K562 (cell line): ENCODE data around the gene CLPSL1. TPM values are rescaled to one million over a fixed set of nuclear protein-coding genes. Genes with fewer than 3 reads are reported as not detected.

Experiments
- ATAC-seq: fragments of 200-7000 bp; cut with Tn5 transposase; 3 replicates; pipeline ENCODE4 v1.9.1; 2020; ENCODE audit warnings: moderate library complexity
- BruUV-seq: library from RNA; stranded (reverse); fragments of 400-500 nt; replicated peaks from 2 replicates; lab custom pipeline; 2021; lab: Mats Ljungman, UMichigan
- CTCF ChIA-PET: fragments of 300-600 bp; formaldehyde crosslinking; extraction: SDS; loops from one replicate; lab custom pipeline; 2021; ENCODE audit warnings: low intra/inter-chr PET ratio; lab: Yijun Ruan, JAX
- POLR2A ChIA-PET: fragments of 300-600, 350-650 bp; sonication (Branson Sonifier 250); formaldehyde crosslinking; extraction: SDS; loops from one replicate; lab custom pipeline; 2021; ENCODE audit warnings: antibody characterized with exemption, inconsistent platforms; lab: Yijun Ruan, JAX
- DNase-seq, 4 experiments: peaks; one replicate each; pipeline versions ENCODE4 v3.0.0 to v3.0.0-alpha.2; 2011 to 2018; ENCODE audit warnings: low spot score in 3 of 4, mixed read lengths in 3 of 4; ENCODE audit errors: extremely low read depth in 1 of 4
- FAIRE-seq: peaks from 2 replicates; lab custom pipeline; 2011; peaks lifted over from hg19 to GRCh38; lab: Jason Lieb, UNC
- H2AFZ ChIP-seq: 2 replicates; pipeline ENCODE4 v1.6.0; 2011; ENCODE audit warnings: low read depth, low read length, control low read depth, inconsistent platforms
- H3K27ac ChIP-seq: fragments of 200-600 bp; 3 replicates; pipeline ENCODE4 v1.8.0; 2011; ENCODE audit warnings: low read depth, mild to moderate bottlenecking, control low read depth, inconsistent platforms, low read length, moderate library complexity, mixed read lengths; ENCODE audit errors: extremely low read depth
- H3K27me3 ChIP-seq, 2 experiments: fragments of 300-600 bp in 1 of 2; 2 replicates in 1 of 2; 3 replicates in 1 of 2; pipeline versions ENCODE4 v1.6.0 to v1.8.0; 2011; ENCODE audit warnings: inconsistent platforms in 2 of 2, low read length in 2 of 2, mild to moderate bottlenecking in 1 of 2, mixed read lengths in 1 of 2, moderate library complexity in 1 of 2; ENCODE audit not compliant: control insufficient read depth in 2 of 2, insufficient read depth in 2 of 2
- H3K36me3 ChIP-seq: fragments of 300-600 bp; 3 replicates; pipeline ENCODE4 v1.8.0; 2011; ENCODE audit warnings: mild to moderate bottlenecking, low read length, inconsistent platforms; ENCODE audit not compliant: control insufficient read depth, insufficient read depth
- H3K4me1 ChIP-seq, 2 experiments: fragments of 200-600 bp in 1 of 2; replicated peaks in 1 of 2; 2 replicates in 1 of 2; 3 replicates in 1 of 2; pipeline versions ENCODE4 v1.5.1 to v1.8.0; 2011; ENCODE audit warnings: inconsistent platforms in 2 of 2, low read length in 2 of 2, mild to moderate bottlenecking in 1 of 2, mixed read lengths in 1 of 2, moderate library complexity in 1 of 2; ENCODE audit not compliant: control insufficient read depth in 2 of 2, insufficient read depth in 2 of 2
- H3K4me2 ChIP-seq: 2 replicates; pipeline ENCODE4 v1.6.1; 2011; ENCODE audit warnings: low read length, control low read depth, inconsistent platforms, mixed read lengths; ENCODE audit not compliant: insufficient read depth
- H3K4me3 ChIP-seq: fragments of 200-600 bp; sonication (generic), shearing (Covaris generic); 2 replicates; pipeline ENCODE4 v1.5.1; 2016; ENCODE audit warnings: control low read depth, inconsistent platforms
- H3K79me2 ChIP-seq: fragments of 200-600 bp; 3 replicates; pipeline ENCODE4 v1.8.0; 2011; ENCODE audit warnings: low read length, inconsistent platforms; ENCODE audit not compliant: control insufficient read depth, insufficient read depth
- H3K9ac ChIP-seq, 2 experiments: 2 replicates each; pipeline versions ENCODE4 v1.6.0 to v1.6.1; 2011; ENCODE audit warnings: low read depth in 2 of 2, low read length in 2 of 2, control low read depth in 1 of 2, inconsistent platforms in 1 of 2, mild to moderate bottlenecking in 1 of 2, mixed read lengths in 1 of 2; ENCODE audit not compliant: insufficient read depth in 1 of 2
- H3K9me1 ChIP-seq: one replicate; pipeline ENCODE4 v1.6.0; 2011; ENCODE audit warnings: inconsistent platforms, mild to moderate bottlenecking, low read length, moderate library complexity; ENCODE audit not compliant: control insufficient read depth, insufficient read depth
- H3K9me3 ChIP-seq: replicated peaks from 2 replicates; pipeline ENCODE4 v1.5.1; 2011; ENCODE audit warnings: low read depth, low read length, inconsistent platforms; ENCODE audit not compliant: control insufficient read depth, insufficient read depth
- H4K20me1 ChIP-seq: replicated peaks from 2 replicates; pipeline ENCODE4 v1.6.1; 2011; ENCODE audit warnings: low read length, inconsistent platforms, mixed read lengths; ENCODE audit not compliant: control insufficient read depth, insufficient read depth
- CBX2 ChIP-seq: fragments of 200-600 bp; sonication (generic); IDR thresholded peaks from one replicate; pipeline ENCODE4 v1.6.1; 2012; ENCODE audit warnings: mild to moderate bottlenecking, low read length, inconsistent platforms; ENCODE audit not compliant: insufficient read depth, poor library complexity, severe bottlenecking
- CREBBP ChIP-seq: IDR thresholded peaks from one replicate; pipeline ENCODE4 v1.6.1; 2012; ENCODE audit warnings: low read depth, mild to moderate bottlenecking, control low read depth, inconsistent platforms, low read length
- ELF4 ChIP-seq: fragments of 450-650 bp; formaldehyde crosslinking; IDR thresholded peaks from 2 replicates; pipeline ENCODE4 v1.4.0; 2022; ENCODE audit warnings: missing genetic modification characterization
- KDM4B ChIP-seq, 2 experiments: fragments of 450-650 bp in 1 of 2; sonication (generic) in 1 of 2; IDR thresholded peaks; 2 replicates each; pipeline ENCODE4 v1.6.1; 2016 to 2017; ENCODE audit warnings: borderline replicate concordance in 2 of 2, antibody characterized with exemption in 1 of 2, low read depth in 1 of 2, mild to moderate bottlenecking in 1 of 2
- MCM3 ChIP-seq: fragments of 450-650 bp; IDR thresholded peaks from 2 replicates; pipeline ENCODE4 v1.6.1; 2016
- MCM7 ChIP-seq, 2 experiments: fragments of 450-650 bp; IDR thresholded peaks; 2 replicates each; pipeline ENCODE4 v1.6.1; 2016 to 2018
- SMAD1 ChIP-seq: fragments of 150-350 bp; IDR thresholded peaks from 2 replicates; pipeline ENCODE4 v1.6.1; 2014; ENCODE audit warnings: low read length, low read depth; ENCODE audit not compliant: partially characterized antibody
- TEAD4 ChIP-seq, 2 experiments: sonication (generic) in 1 of 2; formaldehyde crosslinking in 1 of 2; IDR thresholded peaks; 2 replicates each; pipeline versions ENCODE4 v1.6.1 to v1.8.0; 2012 to 2022; ENCODE audit warnings: borderline replicate concordance in 1 of 2, inconsistent platforms in 1 of 2, low read length in 1 of 2, mild to moderate bottlenecking in 1 of 2, missing genetic modification reagents in 1 of 2
- TRIM25 ChIP-seq: fragments of 450-650 bp; IDR thresholded peaks from 2 replicates; pipeline ENCODE4 v1.7.0; 2016; ENCODE audit warnings: borderline replicate concordance
- ZFPM2 ChIP-seq: fragments of 250-450 bp; sonication (Bioruptor Pico); IDR thresholded peaks from 2 replicates; pipeline ENCODE4 v1.5.1; 2022; ENCODE audit warnings: mild to moderate bottlenecking
- WGBS: fragments of 100-300 bp; shearing (Covaris generic); methylation state at CpG from one replicate; pipeline ENCODE4 v1.1.6; 2016; ENCODE audit warnings: low coverage, mixed read lengths; ENCODE audit not compliant: insufficient coverage; ENCODE audit errors: missing lambda C conversion rate; 5-methylcytosine and 5-hydroxymethylcytosine counted together
- in situ Hi-C: fragments of 300-500 bp; cut with MboI; formaldehyde crosslinking; loops from 4 replicates; pipeline ENCODE4 v1.15.0; 2018; ENCODE audit warnings: inconsistent platforms, mixed read lengths
- intact Hi-C: fragments of 100-400 bp; cut with micrococcal nuclease; formaldehyde crosslinking; loops from 2 replicates; pipeline ENCODE4 v1.14.2; 2022
- polyA plus RNA-seq, 8 experiments: library from polyadenylated mRNA; depleted of rRNA in 4 of 8; stranded (reverse) in 5 of 8; unstranded in 3 of 8; fragments of >200 nt; fragmentation: Nextera tagmentation in 2 of 8; fragmentation: Illumina TruSeq in 1 of 8; extraction: Ambion mirVana in 2 of 8; extraction: Trizol in 1 of 8; gene quantifications; 2 replicates each; pipeline versions ENCODE4 v1.2.1 to v1.2.3, GENCODE V29; 2011 to 2014; ENCODE audit warnings: inconsistent platforms in 1 of 8, missing spikeins in 1 of 8
- total RNA-seq, 7 experiments: library from RNA; depleted of rRNA in 6 of 7; stranded (reverse); fragments of >200 nt in 6 of 7; fragmentation: Illumina TruSeq in 2 of 7; extraction: Trizol in 2 of 7; gene quantifications; 2 replicates each; pipeline versions ENCODE4 v1.2.1 to v1.2.3, GENCODE V29; 2011 to 2021; ENCODE audit warnings: low replicate concordance in 1 of 7
- TF ChIP-seq, protein P1 (sequence below): fragments of 450-650 bp; formaldehyde crosslinking; IDR thresholded peaks from 2 replicates; pipeline ENCODE4 v1.4.0; 2020; ENCODE audit warnings: mild to moderate bottlenecking
- TF ChIP-seq, protein P2 (sequence below): fragments of 450-650 bp; IDR thresholded peaks from 2 replicates; pipeline ENCODE4 v1.6.1; 2016

CLPSL1 gene
- total and polyA plus RNA-seq, 9 of the 15 experiments (the other 6 are each of a cell fraction or from before 2014, with no cell fraction given), result not detected

GRCh38 chr6:35787266-35788218 lies 6.7 kb downstream of the CLPSL1 start (continued):
- TF ChIP-seq, protein P1, sequence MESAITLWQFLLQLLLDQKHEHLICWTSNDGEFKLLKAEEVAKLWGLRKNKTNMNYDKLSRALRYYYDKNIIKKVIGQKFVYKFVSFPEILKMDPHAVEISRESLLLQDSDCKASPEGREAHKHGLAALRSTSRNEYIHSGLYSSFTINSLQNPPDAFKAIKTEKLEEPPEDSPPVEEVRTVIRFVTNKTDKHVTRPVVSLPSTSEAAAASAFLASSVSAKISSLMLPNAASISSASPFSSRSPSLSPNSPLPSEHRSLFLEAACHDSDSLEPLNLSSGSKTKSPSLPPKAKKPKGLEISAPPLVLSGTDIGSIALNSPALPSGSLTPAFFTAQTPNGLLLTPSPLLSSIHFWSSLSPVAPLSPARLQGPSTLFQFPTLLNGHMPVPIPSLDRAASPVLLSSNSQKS, result no peak
- no peak for TF ChIP-seq ZFPM2
- TF ChIP-seq CBX2, result no peak
- no peak for TF ChIP-seq SMAD1
- TF ChIP-seq TEAD4 (IDR thresholded peaks at IDR 0.05; ENCODE audit: low read length), result no peak
- peak; percentile 12; the same call in 1 of the 2 replicates for TF ChIP-seq TEAD4 (CRISPR knock-in tag; IDR thresholded peaks at IDR 0.05; ENCODE audit: borderline replicate concordance)
- TF ChIP-seq KDM4B (IDR thresholded peaks at IDR 0.05; ENCODE audit: borderline replicate concordance in 2 of 2, low read depth in 1 of 2), result no peak

GRCh38 chr6:35788423-35788982 lies 7.7 kb downstream of the CLPSL1 start:
- Histone ChIP-seq H3K4me1 (peaks cover 0 to 6% of the 10 kb centered on the region in 2 experiments; a peak in 3 of 5 replicates), H4K20me1 (no peaks in the 10 kb centered on the region; the same call in 1 of the 2 replicates), H3K27me3 (peaks cover 60 to 62% of the 10 kb centered on the region in 2 experiments), H3K4me3 (no peak overlapping the region), H3K79me2 (no peaks in the 10 kb centered on the region), H3K9me3 (no peaks in the 10 kb centered on the region), H3K9me1 (no peaks in the 10 kb centered on the region), H3K9ac (no peak overlapping the region), H3K4me2 (no peak overlapping the region), H3K27ac (no peak overlapping the region), H3K36me3 (no peaks in the 10 kb centered on the region), H2AFZ (no peak overlapping the region)
- BruUV-seq, result no TSS peak
- DNase-seq (peak in 1 of 4 experiments; percentile 13), ATAC-seq (no peak), FAIRE-seq (no peak)
- POLR2A ChIA-PET, result interaction anchor here (0.6 to 3.6 kb wide), 5 partner anchors 9 to 139 kb away, joined by 3 to 48 read pairs (median 5); partner anchors contain the start of gene CLPS
- in situ Hi-C loops, result no loop called here
- intact Hi-C loops, result no loop called here
- CTCF ChIA-PET, result interaction anchor here (0.7 kb wide), 1 partner anchor 739 kb away, joined by 3 read pairs; no protein-coding TSS in a partner anchor
- WGBS, result 0% methylated on average over 4 of the region's 4 CpGs
- 0 out of 4 replicates have a peak, but pooled peaks of 1 of the 2 experiments have one; percentile 59 for TF ChIP-seq MCM7 (IDR thresholded peaks at IDR 0.05)
- TF ChIP-seq MCM3, result peak; percentile 70; the same call in 1 of the 2 replicates
- no peak for TF ChIP-seq TRIM25
- peak; percentile 56 for TF ChIP-seq CREBBP
- 0 out of 2 replicates have a peak, but pooled peaks have one; percentile 26 for TF ChIP-seq ELF4 (CRISPR knock-in tag)
- TF ChIP-seq, protein P2, sequence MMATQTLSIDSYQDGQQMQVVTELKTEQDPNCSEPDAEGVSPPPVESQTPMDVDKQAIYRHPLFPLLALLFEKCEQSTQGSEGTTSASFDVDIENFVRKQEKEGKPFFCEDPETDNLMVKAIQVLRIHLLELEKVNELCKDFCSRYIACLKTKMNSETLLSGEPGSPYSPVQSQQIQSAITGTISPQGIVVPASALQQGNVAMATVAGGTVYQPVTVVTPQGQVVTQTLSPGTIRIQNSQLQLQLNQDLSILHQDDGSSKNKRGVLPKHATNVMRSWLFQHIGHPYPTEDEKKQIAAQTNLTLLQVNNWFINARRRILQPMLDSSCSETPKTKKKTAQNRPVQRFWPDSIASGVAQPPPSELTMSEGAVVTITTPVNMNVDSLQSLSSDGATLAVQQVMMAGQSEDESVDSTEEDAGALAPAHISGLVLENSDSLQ, result no peak
